Activated CD4-positive, alpha-beta T cell treated with anti-CD3 and anti-CD28 coated beads, Interleukin-10, Interleukin-2, amounts not matched to agents 100 ng/mL and 50 ng/mL, durations not matched to agents 16 hours and 8 hours (primary cell): Measurements from ENCODE around the gene EDRF1.
"Not testable (repeated sequence)": the region's sequence is repeated elsewhere in the genome, so short reads cannot be mapped to it uniquely, and the experiment has no call there.

Source experiments
- DNase-seq: peaks from one replicate; pipeline ENCODE4 v3.0.0-alpha.2; 2020

EDRF1 gene

GRCh38 chr10:125707541-125708468, 11.7 kb upstream of the EDRF1 start:
- no peak for DNase-seq

- no peak for DNase-seq
Observed at GRCh38 chr10:125708971-125709503, 10.5 kb upstream of the EDRF1 start.

DNA sequence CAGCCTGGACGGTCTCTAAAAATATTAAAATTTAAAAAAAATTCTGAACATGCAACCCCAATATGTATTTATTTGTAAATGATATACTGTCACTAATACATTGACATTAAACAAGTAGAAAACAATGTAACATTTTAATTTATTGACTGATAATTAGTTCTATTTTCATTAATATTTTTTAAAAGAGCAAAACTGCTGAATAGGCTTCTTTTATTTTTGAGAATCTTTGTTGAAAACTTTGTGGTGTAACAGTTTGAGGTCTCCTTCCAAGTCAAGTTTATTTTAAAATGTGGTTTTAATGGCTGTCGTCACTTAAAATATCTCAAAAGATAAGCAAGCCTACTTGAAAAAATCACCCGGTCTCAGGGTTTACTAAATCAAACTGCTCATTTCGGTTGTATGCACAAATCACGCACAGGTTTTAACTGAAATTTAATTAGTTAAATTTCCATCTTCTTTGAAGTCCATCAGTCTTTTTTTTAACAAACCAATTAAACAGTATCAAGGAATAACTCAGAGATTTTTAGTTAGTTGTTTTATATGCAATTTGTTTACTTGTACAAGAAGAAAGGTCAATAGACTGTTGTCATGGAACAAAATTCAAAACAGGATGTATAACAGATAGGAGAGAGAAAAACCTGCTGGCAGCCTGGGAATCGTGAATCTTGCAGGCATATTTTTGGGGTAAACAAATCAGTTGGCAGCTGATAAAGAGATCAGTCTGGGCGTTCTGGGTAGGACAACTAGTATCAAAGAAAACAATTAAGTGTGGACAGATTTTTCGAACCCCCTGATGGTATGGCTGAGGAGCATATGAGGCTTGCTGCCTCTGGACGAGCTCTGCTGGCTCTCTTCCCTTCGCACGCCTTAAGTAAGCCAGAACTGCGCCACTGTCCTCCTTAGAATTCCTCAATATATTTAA, 9.7 kb upstream of the EDRF1 start:
- DNase-seq = no peak

DNA sequence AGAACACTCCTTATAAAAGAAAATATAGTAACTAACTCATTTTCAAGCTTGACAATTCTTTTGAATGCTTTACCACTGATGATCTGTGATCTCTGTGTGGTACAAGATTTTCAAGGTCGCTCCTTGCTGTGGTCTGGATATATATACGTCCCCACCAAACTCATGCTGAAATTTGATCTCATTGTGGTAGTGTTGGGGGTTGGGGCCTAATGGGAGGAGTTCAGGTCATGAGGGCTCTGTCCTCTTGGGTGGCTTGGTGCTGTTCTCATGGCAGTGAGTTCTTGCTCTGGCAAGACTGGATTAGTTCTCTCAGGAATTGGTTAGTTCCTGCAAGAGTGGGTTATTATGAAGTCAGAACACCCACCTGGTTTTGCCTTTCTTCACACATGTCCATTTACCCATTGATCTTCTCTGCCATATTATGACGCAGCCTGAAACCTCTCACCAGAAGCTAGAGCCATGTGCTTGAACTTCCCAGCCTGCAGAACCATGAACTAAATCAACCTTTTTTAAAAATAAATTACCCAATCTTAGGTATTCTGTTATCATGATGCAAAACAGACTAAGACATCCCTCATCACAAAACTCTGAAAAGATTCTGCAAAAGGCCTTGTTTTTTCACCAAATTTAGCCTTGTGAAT, 8.3 kb upstream of the EDRF1 start:
- DNase-seq = no peak

DNA sequence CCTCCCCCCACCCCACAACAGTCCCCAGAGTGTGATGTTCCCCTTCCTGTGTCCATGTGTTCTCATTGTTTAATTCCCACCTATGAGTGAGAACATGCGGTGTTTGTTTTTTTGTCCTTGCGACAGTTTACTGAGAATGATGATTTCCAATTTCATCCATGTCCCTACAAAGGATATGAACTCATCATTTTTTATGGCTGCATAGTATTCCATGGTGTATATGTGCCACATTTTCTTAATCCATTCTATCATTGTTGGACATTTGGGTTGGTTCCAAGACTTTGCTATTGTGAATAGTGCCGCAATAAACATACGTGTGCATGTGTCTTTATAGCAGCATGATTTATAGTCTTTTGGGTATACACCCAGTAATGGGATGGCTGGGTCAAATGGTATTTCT, 4.8 kb upstream of the EDRF1 start:
- DNase-seq = not testable (repeated sequence)

- no peak for DNase-seq
Observed at GRCh38 chr10:125720002-125720382, 483 bp downstream of the EDRF1 start.

DNA sequence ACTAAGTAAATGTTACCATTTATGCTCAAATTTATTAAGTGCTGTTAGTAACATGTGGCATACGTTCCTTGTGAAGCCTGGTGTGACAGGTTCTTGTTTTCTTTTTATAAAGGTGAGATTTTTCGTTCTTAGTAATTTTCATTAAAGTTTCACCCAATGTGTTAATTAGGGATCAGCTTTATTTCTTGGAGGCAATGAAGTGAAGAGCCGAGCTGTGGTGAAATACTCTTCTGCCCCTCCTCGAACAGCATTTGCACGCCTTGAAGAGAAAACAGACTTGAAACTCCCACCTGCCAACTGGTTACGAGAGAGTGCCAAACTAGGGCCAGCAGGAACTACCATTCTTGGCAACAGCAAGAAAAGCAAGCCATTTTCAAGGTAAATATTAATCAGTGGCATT, 1.5 kb downstream of the EDRF1 start:
- no peak for DNase-seq

- DNase-seq = no peak
Observed at GRCh38 chr10:125722811-125723210, 3.3 kb downstream of the EDRF1 start.

- DNase-seq = no peak
Observed at GRCh38 chr10:125726914-125727313, 7.4 kb downstream of the EDRF1 start.

DNA sequence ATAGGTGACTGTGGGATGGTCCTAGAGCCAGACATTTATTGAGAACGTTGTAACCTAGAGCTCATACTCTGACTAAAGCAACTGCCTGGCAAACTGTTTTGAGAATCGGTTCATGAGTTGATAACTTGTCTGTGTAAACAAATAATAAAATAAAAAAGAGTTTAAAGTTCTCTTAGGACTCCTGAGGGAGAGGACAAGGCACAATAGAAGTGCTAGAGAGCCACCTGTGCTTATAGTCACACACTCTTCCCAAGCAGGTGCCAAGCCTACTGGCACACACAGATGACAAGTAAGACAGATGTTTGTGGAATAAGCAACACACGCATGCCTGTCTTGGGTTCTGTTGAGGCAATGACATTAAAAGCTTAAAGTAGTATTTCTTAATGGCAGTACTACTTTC, 7.9 kb downstream of the EDRF1 start:
- DNase-seq = no peak

- DNase-seq = no peak
Observed at GRCh38 chr10:125734148-125734547, 14.6 kb downstream of the EDRF1 start.

- no peak for DNase-seq
Observed at GRCh38 chr10:125734823-125735222, 15.3 kb downstream of the EDRF1 start.

GRCh38 chr10:125738206-125738605, 18.7 kb downstream of the EDRF1 start:
- no peak for DNase-seq

DNA sequence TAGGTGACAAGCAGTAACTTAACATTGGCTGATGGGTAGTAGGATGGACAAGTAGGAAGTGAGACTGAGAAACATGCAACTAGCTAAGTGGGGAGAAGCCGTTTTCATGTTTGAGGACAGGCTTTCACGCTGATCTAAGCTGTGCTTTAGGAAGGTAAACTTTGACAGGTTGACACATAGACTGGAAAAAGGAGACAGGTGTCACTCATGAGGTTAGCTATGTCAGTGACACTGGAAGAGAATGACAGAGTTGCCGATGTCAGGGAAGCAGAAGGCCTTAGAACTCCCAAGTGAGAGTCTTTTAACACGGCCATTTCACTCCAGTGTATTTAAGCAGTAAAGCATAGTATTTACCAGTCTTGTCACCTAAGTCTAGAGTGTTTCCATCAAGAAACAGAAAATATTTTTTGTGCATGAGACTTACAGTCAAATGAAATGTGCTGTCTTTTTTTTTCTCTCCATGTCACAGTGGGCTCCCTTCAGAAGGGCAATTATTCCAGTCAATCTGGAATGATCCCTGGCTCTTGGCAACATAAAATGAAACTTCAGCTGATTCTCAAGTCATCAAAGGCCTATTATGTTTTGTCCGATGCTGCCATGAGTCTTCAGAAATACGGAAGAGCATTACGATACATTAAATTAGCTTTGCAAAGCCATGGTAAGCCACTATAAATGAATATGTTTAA, 20.6 kb downstream of the EDRF1 start:
- no peak for DNase-seq

DNA sequence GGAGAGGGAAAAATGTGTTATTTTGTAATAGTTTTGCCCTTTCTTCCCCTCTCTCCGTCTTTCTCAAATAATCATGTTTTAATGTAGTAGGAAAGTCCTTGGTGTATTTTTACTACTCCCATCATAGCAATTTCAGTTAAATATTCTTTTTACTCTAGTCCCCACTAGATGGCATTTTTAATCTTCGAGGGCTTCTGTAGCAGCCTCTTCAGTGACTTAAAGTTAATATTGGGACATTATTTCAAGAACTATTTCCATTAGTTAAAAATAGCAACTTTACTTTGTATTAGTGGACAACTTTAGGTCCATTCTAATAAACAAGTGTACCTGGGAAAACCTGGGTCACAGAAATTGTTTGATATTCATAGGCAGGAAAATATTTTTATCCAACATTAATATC, 23.0 kb downstream of the EDRF1 start:
- DNase-seq = no peak

DNA sequence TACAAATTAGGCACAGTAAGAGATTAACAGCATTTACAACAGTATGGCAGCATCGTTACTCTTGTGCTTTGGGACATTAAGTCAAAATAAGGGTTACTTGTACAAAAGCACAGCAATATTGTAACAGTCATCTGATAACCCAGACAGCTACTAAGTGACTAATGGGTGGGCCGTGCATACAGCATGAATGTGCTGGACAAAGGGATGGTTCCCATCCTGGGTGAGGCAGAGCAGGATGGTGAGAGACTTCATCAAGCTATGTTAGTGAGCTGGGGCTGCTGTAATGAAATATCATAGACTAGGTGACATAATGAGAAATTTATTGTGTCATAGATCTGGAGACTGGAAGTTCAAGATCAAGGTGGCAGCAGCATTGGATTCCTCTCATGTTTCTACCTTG, 25.4 kb downstream of the EDRF1 start:
- DNase-seq = no peak

DNA sequence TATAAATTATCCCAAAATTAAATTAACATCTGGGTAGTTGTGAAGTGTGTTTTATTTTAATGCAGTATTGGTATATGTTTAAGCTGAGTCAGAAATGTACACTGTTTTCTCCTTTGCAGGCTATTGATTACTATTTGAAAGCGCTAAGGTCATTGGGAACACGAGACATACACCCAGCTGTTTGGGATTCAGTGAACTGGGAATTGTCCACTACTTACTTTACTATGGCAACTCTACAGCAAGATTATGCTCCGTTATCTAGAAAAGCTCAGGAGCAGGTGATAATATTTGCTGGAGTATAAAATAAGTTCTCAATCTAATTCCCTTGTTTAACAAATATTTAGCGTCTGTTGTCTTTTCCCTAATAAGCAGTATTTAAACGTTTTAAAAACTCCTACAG, 27.9 kb downstream of the EDRF1 start:
- no peak for DNase-seq

- no peak for DNase-seq
Observed at GRCh38 chr10:125756196-125756595, 36.7 kb downstream of the EDRF1 start.

- DNase-seq = no peak
Observed at GRCh38 chr10:125756853-125757487, 37.5 kb downstream of the EDRF1 start.

DNA sequence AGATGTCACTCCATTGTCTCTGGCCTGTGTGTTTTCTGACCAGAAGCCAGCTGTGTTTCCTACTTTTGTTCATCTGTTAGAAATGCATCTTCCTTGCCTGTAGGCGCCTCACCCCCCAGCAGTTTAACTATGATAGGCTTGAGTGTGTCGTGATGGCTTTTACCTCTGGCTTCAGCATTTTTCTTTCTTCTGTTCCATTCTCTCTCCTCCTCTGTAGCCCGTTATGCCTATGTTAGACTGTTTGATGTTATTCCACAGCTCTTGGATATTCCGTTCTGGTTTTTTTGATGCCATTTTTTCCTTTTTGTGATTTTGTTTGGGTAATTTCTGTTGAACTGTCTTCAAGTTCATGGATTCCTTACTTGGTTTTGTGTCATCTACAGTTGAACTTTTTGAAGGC, 38.2 kb downstream of the EDRF1 start:
- DNase-seq = no peak

- DNase-seq = no peak
Observed at GRCh38 chr10:125761961-125762360, 42.5 kb downstream of the EDRF1 start.
